Mesothelial cell of epicardium (in vitro differentiated cells): ENCODE results near the gene EXOC6. TPM values are rescaled to one million over a fixed set of nuclear protein-coding genes. Genes with fewer than 3 reads are reported as not detected.
A peak's percentile ranks its signal among the peaks of the same experiment; 100 is the strongest.

Experiments used
- DNase-seq, 2 experiments: peaks; one replicate each; pipeline ENCODE4 v3.0.0; 2021; ENCODE audit warnings: low spot score in 2 of 2; ENCODE audit not compliant: unreplicated experiment in 2 of 2
- H3K27ac Mint-ChIP-seq: 2 replicates; pipeline ENCODE4 v1.8.0; 2021; ENCODE audit warnings: mixed read lengths
- H3K27me3 Mint-ChIP-seq: 2 replicates; pipeline ENCODE4 v1.8.0; 2021; ENCODE audit warnings: low read depth, mixed read lengths
- H3K36me3 Mint-ChIP-seq: 2 replicates; pipeline ENCODE4 v1.8.0; 2021; ENCODE audit warnings: mixed read lengths
- H3K4me1 Mint-ChIP-seq: 2 replicates; pipeline ENCODE4 v1.8.0; 2021; ENCODE audit warnings: mixed read lengths
- H3K4me3 Mint-ChIP-seq: 2 replicates; pipeline ENCODE4 v1.8.0; 2021; ENCODE audit warnings: mild to moderate bottlenecking, moderate library complexity, mixed read lengths
- H3K9me3 Mint-ChIP-seq: 2 replicates; pipeline ENCODE4 v1.8.0; 2021; ENCODE audit warnings: mixed read lengths
- CTCF ChIP-seq: fragments of 200-600 bp; sonication (generic); IDR thresholded peaks from one replicate; pipeline ENCODE4 v1.5.0; 2021; ENCODE audit warnings: antibody characterized with exemption; ENCODE audit not compliant: unreplicated experiment
- total RNA-seq: library from RNA; stranded (reverse); gene quantifications from 3 replicates; pipeline ENCODE4 v1.2.1, GENCODE V29; 2021

Gene EXOC6
- total RNA-seq, 1 donor from 2014 or later, result 11.6 TPM

DNA sequence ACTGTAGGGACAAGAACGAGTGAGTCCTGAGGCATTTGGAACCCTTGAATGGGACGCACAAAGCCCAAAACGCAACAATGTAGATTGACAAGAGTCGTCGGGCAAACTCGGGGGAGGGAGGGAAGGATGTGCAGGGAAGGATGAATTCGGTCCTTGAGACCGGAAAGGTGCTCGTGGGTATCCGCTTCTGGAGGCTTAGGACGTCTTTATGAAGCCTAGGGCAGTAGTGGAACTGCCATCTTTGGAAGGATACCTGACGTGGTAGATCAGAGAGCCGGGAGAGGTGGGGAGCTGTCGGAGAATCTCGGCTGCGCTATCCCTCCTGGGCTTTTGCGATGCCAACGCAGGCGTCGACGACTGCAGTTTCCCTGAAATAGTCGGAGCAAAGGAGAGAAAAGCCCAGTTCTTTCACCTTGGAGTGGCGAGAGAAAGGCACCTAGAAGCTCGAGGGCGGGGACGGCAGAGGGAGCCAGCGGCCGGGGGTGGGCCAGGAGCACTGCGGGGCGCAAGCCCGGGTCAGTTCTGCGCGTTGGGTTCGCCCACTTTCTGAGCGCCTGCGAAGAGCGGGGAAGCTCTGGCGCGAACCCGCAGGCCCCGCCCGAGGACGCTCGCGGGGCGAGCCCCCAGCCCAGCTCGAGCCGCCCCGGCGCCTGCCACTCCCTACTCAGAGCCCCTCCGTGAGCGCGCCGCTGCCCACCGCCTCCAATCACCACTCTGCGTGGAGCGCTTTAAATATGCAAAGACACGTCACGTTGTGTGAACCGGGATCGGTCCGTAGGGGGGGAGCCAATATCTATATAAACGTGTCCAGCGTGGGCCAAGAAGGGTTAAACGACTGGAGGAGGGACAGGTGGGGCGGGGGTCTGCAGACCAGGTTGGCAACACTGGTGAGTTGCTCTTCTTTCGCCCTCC lies 211.9 kb downstream of the EXOC6 start, which contains the start of gene CYP26C1:
Gene CYP26C1 (plus strand): TSS at position 824 of the 912 bp plus-strand sequence. CDS start 466 bp downstream, outside the sequence.
- peaks cover 10% of the 10 kb centered on the region for H3K4me1 Mint-ChIP-seq
- peak within 1 kb of the TSS; percentile 56 for H3K4me3 Mint-ChIP-seq
- no peak for DNase-seq
- peaks cover 59% of the 10 kb centered on the region for H3K27me3 Mint-ChIP-seq
- H3K27ac Mint-ChIP-seq, result no peak within 1 kb of the TSS
- no peaks in the 10 kb centered on the region for H3K9me3 Mint-ChIP-seq
- peaks cover 18% of the 10 kb centered on the region for H3K36me3 Mint-ChIP-seq
- no peak for TF ChIP-seq CTCF

- no peak for TF ChIP-seq CTCF
- no peak overlapping the region for H3K4me3 Mint-ChIP-seq
- no peak for DNase-seq
- no peak overlapping the region for H3K27ac Mint-ChIP-seq
- H3K9me3 Mint-ChIP-seq, result no peaks in the 10 kb centered on the region
- peaks cover 12% of the 10 kb centered on the region for H3K4me1 Mint-ChIP-seq
- H3K36me3 Mint-ChIP-seq, result peaks cover 18% of the 10 kb centered on the region
- H3K27me3 Mint-ChIP-seq, result peaks cover 65% of the 10 kb centered on the region
Observed at GRCh38 chr10:93060887-93061593, 212.7 kb downstream of the EXOC6 start.

DNA sequence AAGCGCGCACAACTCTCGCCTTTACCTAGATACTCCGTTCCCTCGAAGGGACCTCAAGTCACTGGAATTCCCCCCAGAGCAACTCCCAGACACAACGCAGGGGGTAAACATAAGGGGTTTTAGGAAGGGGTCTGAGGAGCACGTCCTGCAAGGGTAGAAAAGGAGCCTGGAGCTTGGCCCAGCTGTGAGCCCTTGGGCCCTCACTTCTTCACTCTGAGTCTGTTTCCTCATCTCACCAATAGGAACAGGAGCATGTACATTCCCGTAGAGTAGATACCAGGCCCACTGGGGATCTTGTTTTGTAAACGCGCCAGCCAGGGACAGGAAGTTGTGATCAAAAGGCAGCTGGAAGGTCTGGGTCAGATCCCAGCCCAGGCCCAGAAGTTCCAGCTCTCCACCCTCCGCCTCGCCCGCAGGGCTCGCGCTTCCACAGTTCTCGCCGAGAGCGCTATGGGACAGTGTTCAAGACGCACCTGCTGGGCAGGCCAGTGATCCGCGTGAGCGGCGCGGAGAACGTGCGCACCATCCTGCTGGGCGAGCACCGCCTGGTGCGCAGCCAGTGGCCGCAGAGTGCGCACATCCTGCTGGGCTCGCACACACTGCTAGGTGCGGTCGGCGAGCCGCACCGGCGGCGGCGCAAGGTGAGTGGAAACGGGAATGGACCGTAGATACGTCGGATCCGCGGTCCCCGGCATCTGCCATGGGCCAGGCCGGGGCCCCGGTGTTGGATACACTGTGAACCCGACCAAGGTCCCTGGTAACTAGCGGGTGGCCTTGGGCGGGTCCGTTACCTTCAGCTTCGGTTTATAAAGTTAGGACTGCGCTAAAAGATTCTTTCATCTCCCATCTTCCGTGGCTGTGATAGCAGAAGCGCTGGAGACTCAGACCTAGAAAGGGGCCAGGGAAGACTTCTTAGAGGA lies 213.5 kb downstream of the EXOC6 start:
- H3K4me1 Mint-ChIP-seq, result peaks cover 14% of the 10 kb centered on the region
- H3K4me3 Mint-ChIP-seq, result peak overlapping the region; percentile 55
- H3K27me3 Mint-ChIP-seq, result peaks cover 72% of the 10 kb centered on the region
- no peaks in the 10 kb centered on the region for H3K9me3 Mint-ChIP-seq
- DNase-seq, result no peak
- no peak overlapping the region for H3K27ac Mint-ChIP-seq
- peaks cover 18% of the 10 kb centered on the region for H3K36me3 Mint-ChIP-seq
- no peak for TF ChIP-seq CTCF

DNA sequence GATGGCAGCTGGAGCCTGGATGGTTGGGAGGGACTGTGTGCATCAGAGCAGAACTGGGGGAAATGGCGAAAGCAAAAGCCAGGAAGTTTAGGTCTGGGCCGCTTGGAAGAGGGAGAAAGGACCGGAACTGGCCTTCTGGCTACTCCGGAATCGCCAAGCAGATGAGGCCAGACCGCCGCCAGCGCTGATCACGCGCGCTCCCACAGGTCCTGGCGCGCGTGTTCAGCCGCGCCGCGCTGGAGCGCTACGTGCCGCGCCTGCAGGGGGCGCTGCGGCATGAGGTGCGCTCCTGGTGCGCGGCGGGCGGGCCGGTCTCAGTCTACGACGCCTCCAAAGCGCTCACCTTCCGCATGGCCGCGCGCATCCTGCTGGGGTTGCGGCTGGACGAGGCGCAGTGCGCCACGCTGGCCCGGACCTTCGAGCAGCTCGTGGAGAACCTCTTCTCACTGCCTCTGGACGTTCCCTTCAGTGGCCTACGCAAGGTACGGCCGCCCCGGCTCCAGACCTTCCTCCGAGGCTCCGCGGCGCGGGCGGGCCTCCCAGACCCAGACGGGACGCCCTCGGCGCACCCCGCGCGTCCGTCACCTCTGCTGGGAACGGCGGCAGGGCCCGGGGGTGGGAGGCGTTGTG lies 214.3 kb downstream of the EXOC6 start:
- Mint-ChIP-seq H3K4me1 (peaks cover 14% of the 10 kb centered on the region), H3K27me3 (peaks cover 80% of the 10 kb centered on the region), H3K36me3 (peaks cover 18% of the 10 kb centered on the region), H3K9me3 (no peaks in the 10 kb centered on the region), H3K4me3 (peak overlapping the region; percentile 55), H3K27ac (no peak overlapping the region)
- DNase-seq, result no peak
- TF ChIP-seq CTCF, result peak; percentile 70
